ENCODE results near the gene B3GAT3.
"Not testable (repeated sequence)": the region's sequence is repeated elsewhere in the genome, so short reads cannot be mapped to it uniquely, and the experiment has no call there.

The B3GAT3 gene

GRCh38 chr11:62591448-62592145 lies 30.2 kb downstream of the B3GAT3 start, which contains the start of gene TUT1:
TUT1 (minus strand) TSS chr11:62591523; CDS start chr11:62591485, 38 bp downstream.
- Histone ChIP-seq H3K9ac (ENCODE audit: low read depth, low read length) (peak within 1 kb of the TSS; percentile 84), H3K4me1 (ENCODE audit: insufficient read depth, low read length) (peaks cover 10% of the 10 kb centered on the region; the same call in 1 of the 2 replicates), H3K27me3 (ENCODE audit: insufficient read depth, low read length) (no peaks in the 10 kb centered on the region), H3K9me3 (ENCODE audit: insufficient read depth, low read depth, low read length) (no peaks in the 10 kb centered on the region), H3K4me3 (ENCODE audit: low read length) (peak within 1 kb of the TSS; percentile 76), H3K27ac (ENCODE audit: low read depth, low read length) (peak within 1 kb of the TSS; percentile 82), H3K36me3 (ENCODE audit: insufficient read depth, low read length) (peaks cover 56% of the 10 kb centered on the region)
- WGBS: under 1% methylated on average over 58 of the region's 58 CpGs

GRCh38 chr11:62588966-62589637 lies 32.7 kb downstream of the B3GAT3 start:
- peaks cover 10% of the 10 kb centered on the region; the same call in 1 of the 2 replicates for H3K4me1 ChIP-seq (ENCODE audit: insufficient read depth, low read length)
- no peak overlapping the region for H3K27ac ChIP-seq (ENCODE audit: low read depth, low read length)
- no peak overlapping the region for H3K9ac ChIP-seq (ENCODE audit: low read depth, low read length)
- 79% methylated on average over 18 of the region's 18 CpGs for WGBS
- H3K36me3 ChIP-seq (ENCODE audit: insufficient read depth, low read length): peaks cover 44% of the 10 kb centered on the region
- 0 out of 2 replicates have a peak overlapping the region, but pooled peaks have one; percentile 4 for H3K4me3 ChIP-seq (ENCODE audit: low read length)
- no peaks in the 10 kb centered on the region for H3K9me3 ChIP-seq (ENCODE audit: insufficient read depth, low read depth, low read length)
- H3K27me3 ChIP-seq (ENCODE audit: insufficient read depth, low read length): no peaks in the 10 kb centered on the region

GRCh38 chr11:62585356-62585755 lies 36.4 kb downstream of the B3GAT3 start:
- H3K27me3 ChIP-seq (ENCODE audit: insufficient read depth, low read length); H3K9ac ChIP-seq (ENCODE audit: low read depth, low read length); H3K27ac ChIP-seq (ENCODE audit: low read depth, low read length); H3K4me3 ChIP-seq (ENCODE audit: low read length); H3K4me1 ChIP-seq (ENCODE audit: insufficient read depth, low read length); H3K9me3 ChIP-seq (ENCODE audit: insufficient read depth, low read depth, low read length): not testable (repeated sequence)
- 95% methylated on average over 7 of the region's 7 CpGs for WGBS
- peaks cover 59% of the 10 kb centered on the region for H3K36me3 ChIP-seq (ENCODE audit: insufficient read depth, low read length)

- not testable (repeated sequence) for H3K9me3 ChIP-seq (ENCODE audit: insufficient read depth, low read depth, low read length); H3K9ac ChIP-seq (ENCODE audit: low read depth, low read length); H3K27me3 ChIP-seq (ENCODE audit: insufficient read depth, low read length); H3K4me3 ChIP-seq (ENCODE audit: low read length); H3K4me1 ChIP-seq (ENCODE audit: insufficient read depth, low read length); H3K27ac ChIP-seq (ENCODE audit: low read depth, low read length)
- H3K36me3 ChIP-seq (ENCODE audit: insufficient read depth, low read length): peaks cover 65% of the 10 kb centered on the region
- 97% methylated on average over 4 of the region's 4 CpGs for WGBS
These were observed 40.1 kb downstream of the B3GAT3 start for GRCh38 chr11:62581735-62582134.

- WGBS: 95% methylated on average over 18 of the region's 18 CpGs
- H3K4me1 ChIP-seq (ENCODE audit: insufficient read depth, low read length): no peaks in the 10 kb centered on the region
- no peak overlapping the region for H3K9ac ChIP-seq (ENCODE audit: low read depth, low read length)
- H3K4me3 ChIP-seq (ENCODE audit: low read length): no peak overlapping the region
- no peaks in the 10 kb centered on the region for H3K9me3 ChIP-seq (ENCODE audit: insufficient read depth, low read depth, low read length)
- H3K36me3 ChIP-seq (ENCODE audit: insufficient read depth, low read length): peaks cover 68% of the 10 kb centered on the region
- H3K27me3 ChIP-seq (ENCODE audit: insufficient read depth, low read length): no peaks in the 10 kb centered on the region
- H3K27ac ChIP-seq (ENCODE audit: low read depth, low read length): no peak overlapping the region
These were observed 40.6 kb downstream of the B3GAT3 start for GRCh38 chr11:62580959-62581715.

GRCh38 chr11:62579252-62579651 lies 42.5 kb downstream of the B3GAT3 start:
- Histone ChIP-seq H3K27ac (ENCODE audit: low read depth, low read length) (no peak overlapping the region), H3K4me1 (ENCODE audit: insufficient read depth, low read length) (peaks cover 9% of the 10 kb centered on the region; the same call in 1 of the 2 replicates), H3K27me3 (ENCODE audit: insufficient read depth, low read length) (no peaks in the 10 kb centered on the region), H3K36me3 (ENCODE audit: insufficient read depth, low read length) (peaks cover 65% of the 10 kb centered on the region), H3K9ac (ENCODE audit: low read depth, low read length) (no peak overlapping the region), H3K9me3 (ENCODE audit: insufficient read depth, low read depth, low read length) (no peaks in the 10 kb centered on the region), H3K4me3 (ENCODE audit: low read length) (no peak overlapping the region)
- 95% methylated on average over 2 of the region's 2 CpGs for WGBS

- no peaks in the 10 kb centered on the region for H3K27me3 ChIP-seq (ENCODE audit: insufficient read depth, low read length)
- H3K4me1 ChIP-seq (ENCODE audit: insufficient read depth, low read length): peaks cover 9% of the 10 kb centered on the region; the same call in 1 of the 2 replicates
- H3K36me3 ChIP-seq (ENCODE audit: insufficient read depth, low read length): peaks cover 58% of the 10 kb centered on the region
- WGBS: 97% methylated on average over 11 of the region's 11 CpGs
- no peak overlapping the region for H3K9ac ChIP-seq (ENCODE audit: low read depth, low read length)
- no peaks in the 10 kb centered on the region for H3K9me3 ChIP-seq (ENCODE audit: insufficient read depth, low read depth, low read length)
- H3K4me3 ChIP-seq (ENCODE audit: low read length): no peak overlapping the region
- H3K27ac ChIP-seq (ENCODE audit: low read depth, low read length): no peak overlapping the region
These were observed 43.2 kb downstream of the B3GAT3 start for GRCh38 chr11:62578541-62578940.

- Histone ChIP-seq H3K4me1 (ENCODE audit: insufficient read depth, low read length) (peaks cover 13% of the 10 kb centered on the region; the same call in 1 of the 2 replicates), H3K9ac (ENCODE audit: low read depth, low read length) (no peak overlapping the region), H3K27ac (ENCODE audit: low read depth, low read length) (no peak overlapping the region), H3K27me3 (ENCODE audit: insufficient read depth, low read length) (no peaks in the 10 kb centered on the region), H3K9me3 (ENCODE audit: insufficient read depth, low read depth, low read length) (no peaks in the 10 kb centered on the region), H3K36me3 (ENCODE audit: insufficient read depth, low read length) (peaks cover 58% of the 10 kb centered on the region), H3K4me3 (ENCODE audit: low read length) (no peak overlapping the region)
- WGBS: 95% methylated on average over 12 of the region's 12 CpGs
These were observed 44.6 kb downstream of the B3GAT3 start for GRCh38 chr11:62577046-62577714.

- no peak overlapping the region for H3K4me3 ChIP-seq (ENCODE audit: low read length)
- H3K27ac ChIP-seq (ENCODE audit: low read depth, low read length): no peak overlapping the region
- no peaks in the 10 kb centered on the region for H3K27me3 ChIP-seq (ENCODE audit: insufficient read depth, low read length)
- H3K36me3 ChIP-seq (ENCODE audit: insufficient read depth, low read length): peaks cover 60% of the 10 kb centered on the region
- H3K4me1 ChIP-seq (ENCODE audit: insufficient read depth, low read length): peaks cover 24% of the 10 kb centered on the region; the same call in 1 of the 2 replicates
- H3K9ac ChIP-seq (ENCODE audit: low read depth, low read length): no peak overlapping the region
- 92% methylated on average over 14 of the region's 14 CpGs for WGBS
- no peaks in the 10 kb centered on the region for H3K9me3 ChIP-seq (ENCODE audit: insufficient read depth, low read depth, low read length)
These were observed 45.9 kb downstream of the B3GAT3 start for GRCh38 chr11:62575837-62576236.

- peak overlapping the region; percentile 92 for H3K4me3 ChIP-seq (ENCODE audit: low read length)
- H3K27me3 ChIP-seq (ENCODE audit: insufficient read depth, low read length): no peaks in the 10 kb centered on the region
- H3K9me3 ChIP-seq (ENCODE audit: insufficient read depth, low read depth, low read length): no peaks in the 10 kb centered on the region
- peak overlapping the region; percentile 92 for H3K9ac ChIP-seq (ENCODE audit: low read depth, low read length)
- no peak overlapping the region for H3K27ac ChIP-seq (ENCODE audit: low read depth, low read length)
- peaks cover 24% of the 10 kb centered on the region; the same call in 1 of the 2 replicates for H3K4me1 ChIP-seq (ENCODE audit: insufficient read depth, low read length)
- peaks cover 64% of the 10 kb centered on the region for H3K36me3 ChIP-seq (ENCODE audit: insufficient read depth, low read length)
- 79% methylated on average over 17 of the region's 17 CpGs for WGBS
These were observed 46.6 kb downstream of the B3GAT3 start for GRCh38 chr11:62575156-62575555.
